ENCODE measurements around the gene BRD3OS.

DNA sequence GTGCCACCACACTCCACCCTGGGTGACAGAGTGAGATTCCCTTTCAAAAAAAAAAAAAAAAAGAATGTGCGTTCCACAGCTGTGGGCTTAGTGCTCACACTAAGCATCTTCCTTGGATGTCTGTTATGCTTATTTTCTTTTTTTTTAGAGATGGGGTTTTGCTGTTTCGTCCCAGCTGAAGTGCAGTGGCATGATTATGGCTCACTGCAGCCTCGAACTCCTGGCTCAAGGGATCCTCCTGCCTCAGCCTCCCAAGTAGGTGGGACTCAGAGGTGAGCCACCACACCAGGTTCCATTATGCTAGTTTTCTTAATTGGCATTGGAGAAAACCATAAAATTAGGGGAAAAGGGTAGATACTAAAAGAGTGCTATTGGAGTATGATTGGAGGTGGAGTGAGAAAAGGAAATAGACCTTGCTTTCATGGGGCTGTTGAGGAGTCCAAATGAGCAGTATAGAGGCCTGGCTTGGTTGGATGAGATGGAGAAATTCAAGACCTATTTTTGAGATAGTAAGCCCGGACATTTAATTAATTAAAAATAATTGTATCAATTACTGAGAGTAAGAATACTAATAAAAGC is 978 bp upstream of the BRD3OS start:
- no peak for TF ChIP-seq SP1 (IDR thresholded peaks at IDR 0.05)
- TF ChIP-seq TARDBP (IDR thresholded peaks at IDR 0.05), result no peak
- no peak for TF ChIP-seq NFRKB (IDR thresholded peaks at IDR 0.05)
- no peak for TF ChIP-seq SUZ12 (IDR thresholded peaks at IDR 0.05)
- no peak for TF ChIP-seq FOXK2 (IDR thresholded peaks at IDR 0.05)
- TF ChIP-seq HDGF (IDR thresholded peaks at IDR 0.05; ENCODE audit: borderline replicate concordance), result no peak
